ENCODE measurements around the gene SORL1.

GRCh38 chr11:121552644-121553043, 100.5 kb downstream of the SORL1 start:
- TF ChIP-seq CTCF (IDR thresholded peaks at IDR 0.05), result no peak
- TF ChIP-seq POLR2A (IDR thresholded peaks at IDR 0.05), result no peak
- TF ChIP-seq POLR2AphosphoS5 (IDR thresholded peaks at IDR 0.05), result no peak
